HepG2 (cell line): ENCODE measurements around the gene TTLL4. TPM values are rescaled to one million over a fixed set of nuclear protein-coding genes. Genes with fewer than 3 reads are reported as not detected.

Experiments used
- ATAC-seq: fragments of 200-7000 bp; cut with Tn5 transposase; 3 replicates; pipeline ENCODE4 v1.9.1; 2020; ENCODE audit warnings: mild to moderate bottlenecking, moderate library complexity
- BruUV-seq: library from RNA; stranded (reverse); fragments of 400-500 nt; replicated peaks from 2 replicates; lab custom pipeline; 2021; lab: Mats Ljungman, UMichigan
- CTCF ChIA-PET: fragments of 300-600 bp; formaldehyde crosslinking; extraction: SDS; loops from one replicate; lab custom pipeline; 2021; ENCODE audit warnings: low total read pairs, inconsistent platforms, low intra/inter-chr PET ratio; lab: Yijun Ruan, JAX
- POLR2A ChIA-PET: fragments of 350-600 bp; sonication (Branson Sonifier 250); formaldehyde crosslinking; loops from one replicate; lab custom pipeline; 2020; ENCODE audit warnings: antibody characterized with exemption, inconsistent platforms; lab: Yijun Ruan, JAX
- DNase-seq: peaks from one replicate; pipeline ENCODE4 v3.0.0-alpha.2; 2015; ENCODE audit warnings: low spot score
- FAIRE-seq: peaks from 3 replicates; lab custom pipeline; 2011; peaks lifted over from hg19 to GRCh38; lab: Jason Lieb, UNC
- H2AFZ ChIP-seq: one replicate; pipeline ENCODE4 v1.6.1; 2011; ENCODE audit warnings: low read length, inconsistent platforms
- H3K27ac ChIP-seq: fragments of 300-600 bp; 3 replicates; pipeline ENCODE4 v1.8.0; 2011; ENCODE audit warnings: mixed run types, mild to moderate bottlenecking, mixed read lengths, low read length, inconsistent platforms; ENCODE audit not compliant: insufficient read depth; ENCODE audit errors: extremely low read length
- H3K27me3 ChIP-seq, 2 experiments: fragments of 200-600 bp in 1 of 2; 2 replicates in 1 of 2; 3 replicates in 1 of 2; pipeline versions ENCODE4 v1.6.0 to v1.8.0; 2011; ENCODE audit warnings: low read length in 2 of 2, mild to moderate bottlenecking in 2 of 2, moderate library complexity in 2 of 2, inconsistent platforms in 1 of 2; ENCODE audit not compliant: insufficient read depth in 2 of 2, control insufficient read depth in 1 of 2
- H3K36me3 ChIP-seq, 2 experiments: fragments of 200-600 bp in 1 of 2; replicated peaks in 1 of 2; 2 replicates in 1 of 2; 3 replicates in 1 of 2; pipeline versions ENCODE4 v1.5.1 to v1.8.0; 2011; ENCODE audit warnings: low read length in 2 of 2, inconsistent platforms in 1 of 2; ENCODE audit not compliant: insufficient read depth in 2 of 2, control insufficient read depth in 1 of 2
- H3K4me1 ChIP-seq: 2 replicates; pipeline ENCODE4 v1.5.1; 2012; ENCODE audit warnings: low read length, inconsistent platforms; ENCODE audit not compliant: insufficient read depth
- H3K4me2 ChIP-seq: 2 replicates; pipeline ENCODE4 v1.6.0; 2011; ENCODE audit warnings: low read depth, low read length, inconsistent platforms
- H3K4me3 ChIP-seq, 3 experiments: fragments of 200-600 bp in 1 of 3; sonication (generic), shearing (Covaris generic) in 1 of 3; replicated peaks in 1 of 3; 2 replicates each; pipeline ENCODE4 v1.5.1; 2011 to 2016; ENCODE audit warnings: low read length in 3 of 3, inconsistent platforms in 2 of 3, low read depth in 2 of 3, mild to moderate bottlenecking in 2 of 3, control low read depth in 1 of 3, mixed read lengths in 1 of 3; ENCODE audit not compliant: insufficient read depth in 1 of 3
- H3K79me2 ChIP-seq: one replicate; pipeline ENCODE4 v1.6.1; 2011; ENCODE audit warnings: low read length, inconsistent platforms; ENCODE audit not compliant: insufficient read depth
- H3K9ac ChIP-seq: 2 replicates; pipeline ENCODE4 v1.6.0; 2011; ENCODE audit warnings: mild to moderate bottlenecking, low read depth, low read length, inconsistent platforms; ENCODE audit not compliant: insufficient read depth
- H3K9me3 ChIP-seq: 2 replicates; pipeline ENCODE4 v1.5.1; 2012; ENCODE audit warnings: mild to moderate bottlenecking, low read length
- H4K20me1 ChIP-seq: 2 replicates; pipeline ENCODE4 v1.6.0; 2011; ENCODE audit warnings: inconsistent platforms, mild to moderate bottlenecking, low read length, moderate library complexity; ENCODE audit not compliant: insufficient read depth
- FOXP1 ChIP-seq, 2 experiments: fragments of 450-650 bp in 1 of 2; IDR thresholded peaks; 2 replicates each; pipeline ENCODE4 v1.6.1; 2017 to 2018; ENCODE audit warnings: antibody characterized with exemption in 1 of 2
- GATAD1 ChIP-seq: IDR thresholded peaks from 2 replicates; pipeline ENCODE4 v1.6.1; 2016; ENCODE audit warnings: missing genetic modification reagents, missing compliant biosample characterization
- SP1 ChIP-seq, 2 experiments: fragments of 450-650 bp in 1 of 2; sonication (generic) in 1 of 2; formaldehyde crosslinking in 1 of 2; IDR thresholded peaks; 2 replicates each; pipeline versions ENCODE4 v1.4.0 to v1.6.1; 2016 to 2020; ENCODE audit warnings: missing genetic modification reagents in 1 of 2
- TSC22D2 ChIP-seq: sonication (generic); formaldehyde crosslinking; IDR thresholded peaks from 2 replicates; pipeline ENCODE4 v1.5.1; 2020; ENCODE audit warnings: missing genetic modification reagents, mild to moderate bottlenecking, borderline replicate concordance
- ZNF136 ChIP-seq: sonication (generic); formaldehyde crosslinking; IDR thresholded peaks from 2 replicates; pipeline ENCODE4 v1.8.1; 2022; ENCODE audit warnings: low read depth, mild to moderate bottlenecking, moderate library complexity, missing genetic modification reagents
- ZNF225 ChIP-seq: sonication (generic); formaldehyde crosslinking; IDR thresholded peaks from 2 replicates; pipeline ENCODE4 v1.4.0; 2020; ENCODE audit warnings: mild to moderate bottlenecking, missing genetic modification reagents
- ZNF781 ChIP-seq: sonication (generic); formaldehyde crosslinking; IDR thresholded peaks from 2 replicates; pipeline ENCODE4 v1.5.1; 2020; ENCODE audit warnings: borderline replicate concordance, mild to moderate bottlenecking, missing genetic modification reagents; ENCODE audit errors: not compliant biosample characterization
- ZNF879 ChIP-seq: sonication (generic); formaldehyde crosslinking; IDR thresholded peaks from 2 replicates; pipeline ENCODE4 v1.8.1; 2023; ENCODE audit warnings: missing genetic modification reagents
- WGBS: methylation state at CpG from one replicate; pipeline ENCODE4 v1.1.6; 2017; ENCODE audit warnings: low lambda C conversion rate; 5-methylcytosine and 5-hydroxymethylcytosine counted together
- in situ Hi-C: cut with HindIII; loops from 2 replicates; pipeline ENCODE4 v1.10.0; 2017; ENCODE audit warnings: low pct_unique_long_range_greater_than_20kb; ENCODE audit not compliant: extremely low pct_ligation_motif_present
- intact Hi-C: fragments of 100-400 bp; cut with micrococcal nuclease; formaldehyde crosslinking; loops from one replicate; pipeline ENCODE4 v1.10.0; 2022; ENCODE audit not compliant: unreplicated experiment
- polyA plus RNA-seq, 8 experiments: library from polyadenylated mRNA; depleted of rRNA in 3 of 8; stranded (reverse) in 7 of 8; unstranded in 1 of 8; fragments of >200 nt; fragmentation: Illumina TruSeq in 4 of 8; extraction: Trizol in 4 of 8; gene quantifications; 2 replicates each; pipeline versions ENCODE4 v1.2.1 to v1.2.3, GENCODE V29; 2011 to 2016; ENCODE audit warnings: low read depth in 4 of 8, missing spikeins in 1 of 8, mixed read lengths in 1 of 8; ENCODE audit not compliant: insufficient read depth in 1 of 8
- total RNA-seq, 5 experiments: library from RNA; depleted of rRNA; stranded (reverse); fragments of >200 nt; fragmentation: Illumina TruSeq; extraction: Trizol; gene quantifications; 2 replicates each; pipeline ENCODE4 v1.2.3, GENCODE V29; 2016; ENCODE audit warnings: low read depth in 1 of 5
- TF ChIP-seq, protein P1 (sequence below): IDR thresholded peaks from 2 replicates; pipeline ENCODE4 v1.4.0; 2020; ENCODE audit warnings: mild to moderate bottlenecking, missing genetic modification reagents
- TF ChIP-seq, protein P2 (sequence below): sonication (generic); formaldehyde crosslinking; IDR thresholded peaks from 2 replicates; pipeline ENCODE4 v1.8.0; 2022; ENCODE audit warnings: mild to moderate bottlenecking, missing genetic modification reagents; ENCODE audit not compliant: insufficient replicate concordance
- TF ChIP-seq, protein P3 (sequence below): sonication (generic); formaldehyde crosslinking; IDR thresholded peaks from 2 replicates; pipeline ENCODE4 v1.5.0; 2020; ENCODE audit warnings: mild to moderate bottlenecking, missing genetic modification reagents, moderate library complexity
- TF ChIP-seq, protein P4 (sequence below): IDR thresholded peaks from 2 replicates; pipeline ENCODE4 v1.6.1; 2016; ENCODE audit warnings: missing genetic modification reagents, missing compliant biosample characterization

The TTLL4 gene
- total and polyA plus RNA-seq, 2 of the 13 experiments (the other 11 are each of a cell fraction or from before 2014, with no cell fraction given) = 77.5 to 84.6 TPM

DNA sequence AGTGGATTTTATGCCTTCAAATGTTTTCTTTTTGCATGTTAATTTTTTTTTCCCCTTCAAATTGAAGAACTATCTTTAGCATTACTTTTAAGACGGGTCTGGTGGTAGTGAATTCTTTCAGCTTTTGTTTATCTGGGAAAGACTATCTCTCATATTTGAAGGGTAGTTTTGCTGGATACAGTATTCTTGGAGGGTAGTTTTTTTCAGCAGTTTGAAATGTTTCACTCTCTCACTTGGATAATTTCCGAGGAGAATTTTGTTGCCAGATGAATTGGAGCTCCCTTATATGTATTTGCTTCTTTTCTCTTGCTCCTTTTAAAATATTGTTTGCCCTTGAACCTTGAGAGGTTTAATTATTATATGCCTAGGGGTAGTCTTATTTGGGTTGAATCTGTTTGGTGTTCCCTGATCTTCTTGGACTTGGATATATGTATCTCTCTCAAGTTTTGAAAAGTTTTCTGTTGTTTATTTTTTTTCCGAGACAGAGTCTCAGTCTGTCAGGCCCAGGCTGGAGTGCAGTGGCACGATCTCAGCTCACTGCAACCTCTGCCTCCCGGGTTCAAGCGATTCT, 15.5 kb downstream of the TTLL4 start (continued):
- TF ChIP-seq ZNF781 (CRISPR knock-in tag) (no peak), ZNF136 (CRISPR knock-in tag) (peak; percentile 97; the same call in 1 of the 2 replicates), TSC22D2 (CRISPR knock-in tag) (no peak), SP1 (IDR thresholded peaks at IDR 0.05) (no peak), SP1 (CRISPR knock-in tag; IDR thresholded peaks at IDR 0.05) (no peak)

DNA sequence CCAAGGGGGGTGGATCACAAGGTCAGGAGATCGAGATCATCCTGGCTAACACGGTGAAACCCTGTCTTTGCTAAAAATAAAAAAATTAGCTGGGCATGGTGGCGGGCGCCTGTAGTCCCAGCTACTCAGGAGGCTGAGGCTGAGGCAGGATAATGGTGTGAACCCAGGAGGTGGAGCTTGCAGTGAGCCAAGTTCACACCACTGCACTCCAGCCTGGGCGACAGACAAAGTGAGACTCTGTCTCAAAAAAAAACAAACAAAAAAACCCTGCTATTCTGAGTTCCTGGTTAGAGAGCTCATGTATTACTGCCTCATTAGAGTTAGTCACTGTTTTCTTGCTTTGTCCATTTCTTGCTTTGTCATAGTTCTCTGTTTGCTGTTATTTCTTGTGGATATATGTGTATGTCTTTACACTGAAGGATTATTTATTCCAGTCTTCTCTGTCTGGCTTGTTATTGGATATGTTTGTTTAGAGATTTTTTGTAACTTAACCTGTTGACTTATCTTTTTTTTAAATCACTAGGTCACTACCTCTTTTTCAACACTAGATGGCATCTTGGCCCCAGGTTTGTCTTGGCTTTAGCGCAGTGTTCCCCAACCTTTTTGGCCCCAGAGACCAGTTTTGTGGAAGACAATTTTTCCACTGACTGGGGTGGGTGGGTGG, 17.0 kb downstream of the TTLL4 start:
- POLR2A ChIA-PET = interaction anchor here (0.8 to 1.6 kb wide), 8 partner anchors 9 to 120 kb away, joined by 3 to 7 read pairs (median 3); partner anchors contain the start of gene TTLL4
- H3K4me1 ChIP-seq = peaks cover 44% of the 10 kb centered on the region
- H3K9me3 ChIP-seq = peaks cover 27% of the 10 kb centered on the region
- CTCF ChIA-PET = interaction anchor here (0.7 to 6.7 kb wide), 7 partner anchors 18 to 121 kb away, joined by 3 to 241 read pairs (median 5); no protein-coding TSS in a partner anchor
- no peak overlapping the region for H3K4me3 ChIP-seq
- H2AFZ ChIP-seq = no peak overlapping the region
- H3K27me3 ChIP-seq = no peaks in the 10 kb centered on the region
- ATAC-seq (no peak), FAIRE-seq (peak; percentile 44), DNase-seq (peak; percentile 66)
- BruUV-seq = no TSS peak
- H3K79me2 ChIP-seq = peaks cover 75% of the 10 kb centered on the region
- no peaks in the 10 kb centered on the region; the same call in 1 of the 2 replicates for H4K20me1 ChIP-seq
- in situ Hi-C loops (loop anchor here (25.0 kb wide), 1 partner anchor 110 kb away; the partner anchor contains the start of gene PRKAG3), intact Hi-C loops (loop anchor here (1.0 kb wide), 2 partner anchors 58 to 120 kb away; no protein-coding TSS in a partner anchor)
- 81% methylated on average over 6 of the region's 6 CpGs for WGBS
- no peak overlapping the region for H3K4me2 ChIP-seq
- H3K27ac ChIP-seq = no peak overlapping the region
- no peak overlapping the region for H3K9ac ChIP-seq
- peaks cover 5 to 22% of the 10 kb centered on the region in 2 experiments; a peak in 3 of 5 replicates for H3K36me3 ChIP-seq
- TF ChIP-seq, protein P1, sequence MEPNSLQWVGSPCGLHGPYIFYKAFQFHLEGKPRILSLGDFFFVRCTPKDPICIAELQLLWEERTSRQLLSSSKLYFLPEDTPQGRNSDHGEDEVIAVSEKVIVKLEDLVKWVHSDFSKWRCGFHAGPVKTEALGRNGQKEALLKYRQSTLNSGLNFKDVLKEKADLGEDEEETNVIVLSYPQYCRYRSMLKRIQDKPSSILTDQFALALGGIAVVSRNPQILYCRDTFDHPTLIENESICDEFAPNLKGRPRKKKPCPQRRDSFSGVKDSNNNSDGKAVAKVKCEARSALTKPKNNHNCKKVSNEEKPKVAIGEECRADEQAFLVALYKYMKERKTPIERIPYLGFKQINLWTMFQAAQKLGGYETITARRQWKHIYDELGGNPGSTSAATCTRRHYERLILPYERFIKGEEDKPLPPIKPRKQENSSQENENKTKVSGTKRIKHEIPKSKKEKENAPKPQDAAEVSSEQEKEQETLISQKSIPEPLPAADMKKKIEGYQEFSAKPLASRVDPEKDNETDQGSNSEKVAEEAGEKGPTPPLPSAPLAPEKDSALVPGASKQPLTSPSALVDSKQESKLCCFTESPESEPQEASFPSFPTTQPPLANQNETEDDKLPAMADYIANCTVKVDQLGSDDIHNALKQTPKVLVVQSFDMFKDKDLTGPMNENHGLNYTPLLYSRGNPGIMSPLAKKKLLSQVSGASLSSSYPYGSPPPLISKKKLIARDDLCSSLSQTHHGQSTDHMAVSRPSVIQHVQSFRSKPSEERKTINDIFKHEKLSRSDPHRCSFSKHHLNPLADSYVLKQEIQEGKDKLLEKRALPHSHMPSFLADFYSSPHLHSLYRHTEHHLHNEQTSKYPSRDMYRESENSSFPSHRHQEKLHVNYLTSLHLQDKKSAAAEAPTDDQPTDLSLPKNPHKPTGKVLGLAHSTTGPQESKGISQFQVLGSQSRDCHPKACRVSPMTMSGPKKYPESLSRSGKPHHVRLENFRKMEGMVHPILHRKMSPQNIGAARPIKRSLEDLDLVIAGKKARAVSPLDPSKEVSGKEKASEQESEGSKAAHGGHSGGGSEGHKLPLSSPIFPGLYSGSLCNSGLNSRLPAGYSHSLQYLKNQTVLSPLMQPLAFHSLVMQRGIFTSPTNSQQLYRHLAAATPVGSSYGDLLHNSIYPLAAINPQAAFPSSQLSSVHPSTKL (CRISPR knock-in tag) = no peak
- TF ChIP-seq FOXP1 (IDR thresholded peaks at IDR 0.05) (no peak), FOXP1 (CRISPR knock-in tag; IDR thresholded peaks at IDR 0.05) (peak; percentile 22; the same call in 1 of the 2 replicates), ZNF225 (CRISPR knock-in tag) (peak; percentile 100; the same call in 1 of the 2 replicates), ZNF879 (CRISPR knock-in tag) (no peak), GATAD1 (no peak)
- TF ChIP-seq, protein P2, sequence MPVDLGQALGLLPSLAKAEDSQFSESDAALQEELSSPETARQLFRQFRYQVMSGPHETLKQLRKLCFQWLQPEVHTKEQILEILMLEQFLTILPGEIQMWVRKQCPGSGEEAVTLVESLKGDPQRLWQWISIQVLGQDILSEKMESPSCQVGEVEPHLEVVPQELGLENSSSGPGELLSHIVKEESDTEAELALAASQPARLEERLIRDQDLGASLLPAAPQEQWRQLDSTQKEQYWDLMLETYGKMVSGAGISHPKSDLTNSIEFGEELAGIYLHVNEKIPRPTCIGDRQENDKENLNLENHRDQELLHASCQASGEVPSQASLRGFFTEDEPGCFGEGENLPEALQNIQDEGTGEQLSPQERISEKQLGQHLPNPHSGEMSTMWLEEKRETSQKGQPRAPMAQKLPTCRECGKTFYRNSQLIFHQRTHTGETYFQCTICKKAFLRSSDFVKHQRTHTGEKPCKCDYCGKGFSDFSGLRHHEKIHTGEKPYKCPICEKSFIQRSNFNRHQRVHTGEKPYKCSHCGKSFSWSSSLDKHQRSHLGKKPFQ (CRISPR knock-in tag) = peak; percentile 99
- TF ChIP-seq, protein P3, sequence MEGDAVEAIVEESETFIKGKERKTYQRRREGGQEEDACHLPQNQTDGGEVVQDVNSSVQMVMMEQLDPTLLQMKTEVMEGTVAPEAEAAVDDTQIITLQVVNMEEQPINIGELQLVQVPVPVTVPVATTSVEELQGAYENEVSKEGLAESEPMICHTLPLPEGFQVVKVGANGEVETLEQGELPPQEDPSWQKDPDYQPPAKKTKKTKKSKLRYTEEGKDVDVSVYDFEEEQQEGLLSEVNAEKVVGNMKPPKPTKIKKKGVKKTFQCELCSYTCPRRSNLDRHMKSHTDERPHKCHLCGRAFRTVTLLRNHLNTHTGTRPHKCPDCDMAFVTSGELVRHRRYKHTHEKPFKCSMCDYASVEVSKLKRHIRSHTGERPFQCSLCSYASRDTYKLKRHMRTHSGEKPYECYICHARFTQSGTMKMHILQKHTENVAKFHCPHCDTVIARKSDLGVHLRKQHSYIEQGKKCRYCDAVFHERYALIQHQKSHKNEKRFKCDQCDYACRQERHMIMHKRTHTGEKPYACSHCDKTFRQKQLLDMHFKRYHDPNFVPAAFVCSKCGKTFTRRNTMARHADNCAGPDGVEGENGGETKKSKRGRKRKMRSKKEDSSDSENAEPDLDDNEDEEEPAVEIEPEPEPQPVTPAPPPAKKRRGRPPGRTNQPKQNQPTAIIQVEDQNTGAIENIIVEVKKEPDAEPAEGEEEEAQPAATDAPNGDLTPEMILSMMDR (CRISPR knock-in tag) = peak; percentile 77
- TF ChIP-seq, protein P4, sequence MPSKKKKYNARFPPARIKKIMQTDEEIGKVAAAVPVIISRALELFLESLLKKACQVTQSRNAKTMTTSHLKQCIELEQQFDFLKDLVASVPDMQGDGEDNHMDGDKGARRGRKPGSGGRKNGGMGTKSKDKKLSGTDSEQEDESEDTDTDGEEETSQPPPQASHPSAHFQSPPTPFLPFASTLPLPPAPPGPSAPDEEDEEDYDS = 0 out of 2 replicates have a peak, but pooled peaks have one; percentile 9
